Fibroblast of peridontal ligament (primary cell): ENCODE measurements around the gene UBP1.
A peak's percentile ranks its signal among the peaks of the same experiment; 100 is the strongest.
"Not testable (repeated sequence)": the region's sequence is repeated elsewhere in the genome, so short reads cannot be mapped to it uniquely, and the experiment has no call there.

Experiments
- DNase-seq: peaks from one replicate; pipeline ENCODE4 v3.0.0-alpha.2; 2010; ENCODE audit errors: extremely low read depth

Gene UBP1

DNA sequence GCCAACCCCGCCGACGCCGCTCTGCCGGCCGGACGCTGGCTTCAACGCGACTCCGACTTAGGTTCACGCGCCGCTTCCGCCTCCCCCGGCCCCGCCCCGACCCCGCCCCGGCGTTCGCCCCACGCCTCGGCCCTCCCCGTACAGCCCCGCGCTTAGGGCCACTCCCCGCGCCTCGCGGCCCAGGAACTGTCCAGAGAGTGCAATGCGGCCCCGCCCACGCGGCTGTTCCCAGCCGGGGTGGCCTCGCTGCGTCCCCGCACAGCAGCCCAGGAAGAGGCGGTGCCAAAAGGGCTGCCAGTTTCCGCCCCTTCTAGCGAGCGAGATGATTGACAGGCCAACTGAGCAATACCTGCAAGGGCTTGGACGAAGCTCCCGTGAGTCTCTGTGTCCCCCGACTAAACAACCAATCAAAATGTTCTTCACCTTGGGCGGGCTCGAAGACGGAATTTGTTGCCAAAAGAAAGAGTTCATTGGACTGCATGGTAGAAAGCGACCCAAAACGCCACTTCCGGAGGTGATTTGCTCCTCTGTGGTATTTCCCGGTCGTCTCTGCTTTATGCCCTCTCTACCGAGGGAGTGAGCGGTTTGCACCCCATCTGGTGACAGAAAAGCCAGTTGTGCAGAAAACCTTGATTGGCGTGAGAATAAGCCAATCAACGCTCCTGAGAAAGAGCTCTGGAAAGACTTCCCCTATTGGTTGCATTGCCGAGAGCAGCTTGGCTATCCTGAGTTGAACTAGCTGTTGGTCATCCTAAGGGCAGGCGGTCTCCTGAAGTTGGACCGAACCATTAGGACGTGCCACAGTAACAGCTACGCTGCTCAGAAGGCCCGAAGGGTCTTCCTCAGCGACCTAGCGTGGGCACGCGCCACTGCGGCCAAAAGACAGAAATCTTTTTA lies at the start of gene UBP1:
Gene UBP1 (minus strand): TSS at position 78 of the 897 bp plus-strand sequence. CDS start 557 bp downstream, outside the sequence.
- peak; percentile 100 for DNase-seq

GRCh38 chr3:33488683-33489082 lies 48.5 kb upstream of the UBP1 start:
- no peak for DNase-seq

GRCh38 chr3:33488246-33488645 lies 48.0 kb upstream of the UBP1 start:
- DNase-seq = no peak

DNA sequence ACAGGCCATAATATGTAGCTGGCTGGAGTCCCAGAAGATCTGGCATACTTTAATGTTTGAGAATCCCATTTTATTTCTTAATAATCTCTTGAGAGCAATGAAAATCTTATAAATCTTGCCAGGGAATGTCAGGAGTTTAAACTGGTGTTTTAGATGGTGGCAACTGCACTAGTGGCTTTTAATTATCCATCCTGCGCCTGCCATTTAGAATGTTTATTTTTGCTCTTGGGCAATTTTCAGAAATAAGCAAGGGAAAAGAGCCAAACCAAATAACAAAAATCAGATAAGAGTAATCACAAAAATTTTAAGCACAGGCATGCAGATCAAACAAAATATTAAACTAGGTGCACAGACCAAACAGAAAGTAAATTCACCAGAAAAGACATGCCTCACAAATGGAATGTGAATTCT lies 41.9 kb upstream of the UBP1 start:
- DNase-seq = peak; percentile 42

DNA sequence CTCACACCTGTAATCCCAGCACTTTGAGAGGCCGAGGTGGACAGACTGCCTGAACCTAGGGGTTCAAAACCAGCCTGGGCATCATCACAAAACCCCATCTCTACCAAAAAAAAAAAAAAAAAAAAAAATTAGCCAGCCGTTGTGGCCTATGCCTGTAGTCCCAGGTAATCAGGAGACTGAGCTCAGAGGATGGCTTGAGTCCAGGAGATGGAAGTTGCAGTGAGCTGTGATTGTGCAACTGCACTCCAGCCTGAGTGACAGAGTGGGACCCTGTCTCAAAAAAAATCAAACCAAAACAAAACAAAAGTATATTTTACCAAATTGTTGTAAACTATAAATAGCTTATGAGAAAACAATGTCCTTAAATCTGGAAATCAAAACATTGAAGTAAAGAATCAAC lies 34.7 kb upstream of the UBP1 start:
- DNase-seq = no peak

DNA sequence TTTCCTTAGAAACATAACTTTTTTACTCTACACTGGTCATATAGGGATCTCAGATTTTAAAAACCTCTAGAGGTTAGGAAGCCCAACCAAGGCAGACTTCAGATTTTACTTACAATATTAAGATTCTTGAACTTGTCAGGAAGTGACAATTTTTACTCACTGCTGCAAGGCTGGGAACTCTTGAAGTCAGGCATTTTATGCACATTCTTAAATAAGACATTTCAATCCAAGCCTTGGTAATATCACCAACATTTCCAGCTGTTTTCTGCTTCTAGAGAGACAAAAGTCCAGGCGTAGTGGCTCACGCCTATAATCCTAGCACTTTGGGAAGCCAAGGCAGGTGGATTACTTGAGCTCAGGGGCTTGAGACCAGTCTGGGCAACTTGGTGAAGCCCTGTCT lies 33.6 kb upstream of the UBP1 start:
- no peak for DNase-seq

GRCh38 chr3:33467786-33468185 lies 27.6 kb upstream of the UBP1 start:
- no peak for DNase-seq

DNA sequence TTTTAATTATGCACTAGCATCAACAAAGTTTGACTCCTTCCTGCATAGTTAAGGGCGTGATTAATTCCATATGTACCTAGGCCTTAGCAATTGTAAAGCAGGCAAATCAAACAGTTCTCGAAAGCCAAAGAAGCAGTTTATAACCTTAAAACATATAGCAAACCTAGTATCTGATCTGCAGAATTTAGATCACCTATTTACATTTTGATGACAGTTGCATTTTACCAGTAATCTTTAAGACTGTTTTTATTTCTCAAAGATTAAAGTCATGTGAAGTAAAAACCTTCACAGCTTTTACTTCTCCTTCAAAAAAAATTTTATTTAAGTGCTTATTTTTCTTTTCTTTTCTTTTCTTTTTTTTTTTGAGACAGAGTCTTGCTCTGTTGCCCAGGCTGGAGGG lies 20.9 kb upstream of the UBP1 start:
- DNase-seq = no peak

GRCh38 chr3:33459577-33459976 lies 19.4 kb upstream of the UBP1 start:
- not testable (repeated sequence) for DNase-seq

DNA sequence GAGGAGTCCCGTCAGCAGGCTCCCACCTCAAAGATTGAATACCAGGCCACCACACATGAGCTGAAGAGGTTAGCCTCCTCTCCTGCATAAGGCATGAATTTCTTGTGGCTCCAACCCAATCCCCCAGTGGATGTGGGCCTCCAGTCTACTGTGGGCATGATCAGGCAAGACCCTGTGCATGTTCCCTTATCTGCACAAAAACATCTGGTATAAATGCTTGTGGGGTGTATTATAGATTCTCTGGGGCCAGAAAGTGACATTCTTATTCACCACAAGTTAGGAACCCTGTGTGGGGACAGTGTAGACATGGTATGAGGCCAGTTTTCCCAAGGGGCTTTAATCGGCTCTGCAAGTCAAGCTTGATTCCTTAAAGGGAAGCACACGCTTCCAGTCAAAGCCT lies 18.2 kb upstream of the UBP1 start:
- no peak for DNase-seq

DNA sequence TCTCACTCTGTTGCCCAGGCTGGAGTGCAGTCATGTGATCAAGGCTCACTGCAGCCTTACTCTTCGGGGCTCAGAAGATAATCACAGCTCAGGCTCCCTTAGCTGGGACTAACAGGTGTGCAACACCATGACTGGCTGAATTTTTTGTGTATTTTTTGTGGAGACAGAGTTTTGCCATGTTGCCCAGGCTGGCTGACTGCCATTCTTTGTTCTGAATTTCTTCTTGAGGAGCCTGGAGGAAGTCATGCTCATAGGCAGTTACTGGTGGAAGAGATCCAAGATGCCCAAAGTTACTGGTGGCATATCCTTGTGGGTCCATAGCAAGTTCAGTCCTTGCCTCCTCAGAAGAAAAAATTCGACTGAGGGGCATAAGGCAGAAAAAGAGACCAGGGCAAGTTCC lies 16.6 kb upstream of the UBP1 start:
- DNase-seq = no peak

DNA sequence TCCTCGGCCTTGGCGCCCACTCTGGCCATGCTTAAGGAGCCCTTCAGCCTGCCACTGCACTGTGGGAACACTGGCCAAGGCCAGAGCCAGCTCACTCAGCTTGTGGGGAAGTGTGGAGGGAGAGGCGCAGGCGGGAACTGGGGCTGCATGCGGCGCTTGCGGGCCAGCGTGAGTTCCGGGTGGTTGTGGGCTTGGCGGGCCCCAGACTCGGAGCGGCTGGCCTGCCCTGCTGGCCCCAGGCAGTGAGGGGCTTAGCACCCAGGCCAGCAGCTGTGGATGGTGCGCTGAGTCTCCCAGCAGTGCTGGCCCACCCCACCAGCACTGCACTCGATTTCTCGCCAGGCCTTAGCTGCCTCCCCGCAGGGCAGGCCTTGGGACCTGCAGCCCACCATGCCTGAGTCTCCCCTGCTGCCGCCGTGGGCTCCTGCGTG lies 13.1 kb upstream of the UBP1 start:
- DNase-seq = no peak

GRCh38 chr3:33451994-33452393 lies 11.8 kb upstream of the UBP1 start:
- not testable (repeated sequence) for DNase-seq

DNA sequence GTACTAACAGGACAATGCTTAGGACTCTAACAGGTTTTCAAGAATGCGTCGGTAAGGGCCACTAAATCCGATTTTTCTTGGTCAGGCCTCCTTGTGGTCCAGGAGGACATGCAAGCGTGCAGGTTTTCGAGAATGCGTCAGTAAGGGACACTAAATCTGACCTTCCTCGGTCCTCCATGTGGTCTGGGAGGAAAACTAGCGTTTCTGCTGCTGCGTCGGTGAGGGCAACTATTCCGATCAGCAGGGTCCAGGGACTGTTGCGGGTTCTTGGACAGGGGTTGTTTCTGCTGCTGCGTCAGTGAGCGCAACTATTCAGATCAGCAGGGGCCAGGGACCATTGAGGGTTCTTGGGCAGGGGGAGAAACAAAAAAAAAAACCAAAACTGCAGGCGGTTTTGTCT lies 7.8 kb upstream of the UBP1 start:
- no peak for DNase-seq

DNA sequence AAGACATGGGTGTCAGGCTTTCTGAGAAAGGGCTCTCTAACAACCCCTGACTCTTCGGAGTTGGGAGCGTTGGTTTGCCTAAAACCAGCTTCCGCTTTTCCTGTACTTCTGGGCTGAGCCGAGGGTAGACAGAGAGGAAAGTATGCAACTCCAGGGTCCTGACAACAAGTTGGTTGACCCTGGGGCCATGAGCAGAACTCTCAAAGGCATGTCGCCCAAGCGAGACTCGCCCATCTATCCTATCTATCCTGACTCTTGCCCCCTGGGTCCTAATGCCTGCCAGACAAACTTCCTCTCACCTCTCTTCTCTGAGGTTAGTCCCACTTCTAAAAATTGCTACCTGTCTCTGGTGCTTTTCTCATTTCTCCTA lies 7.0 kb upstream of the UBP1 start:
- not testable (repeated sequence) for DNase-seq

DNA sequence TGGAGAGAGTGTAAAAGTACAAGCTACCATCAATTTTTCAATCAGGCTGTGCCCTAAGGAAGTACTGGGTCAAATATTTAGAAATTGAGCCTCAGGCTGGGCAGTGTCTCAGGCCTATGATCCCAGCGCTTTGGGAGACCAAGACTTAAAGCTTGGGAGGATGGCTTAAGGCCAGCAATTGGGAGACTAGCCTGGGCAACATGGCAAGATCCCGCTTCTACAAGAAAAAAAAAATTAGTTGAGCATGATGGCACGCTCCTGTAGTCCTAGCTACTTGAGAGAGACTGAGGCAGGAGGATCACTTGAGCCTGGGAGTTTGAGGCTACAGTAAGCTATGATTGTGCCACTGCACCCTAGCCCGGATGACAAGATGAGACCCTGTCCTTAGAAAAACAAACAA lies 2.0 kb upstream of the UBP1 start:
- no peak for DNase-seq

GRCh38 chr3:33441225-33441976 lies 1.2 kb upstream of the UBP1 start:
- no peak for DNase-seq

DNA sequence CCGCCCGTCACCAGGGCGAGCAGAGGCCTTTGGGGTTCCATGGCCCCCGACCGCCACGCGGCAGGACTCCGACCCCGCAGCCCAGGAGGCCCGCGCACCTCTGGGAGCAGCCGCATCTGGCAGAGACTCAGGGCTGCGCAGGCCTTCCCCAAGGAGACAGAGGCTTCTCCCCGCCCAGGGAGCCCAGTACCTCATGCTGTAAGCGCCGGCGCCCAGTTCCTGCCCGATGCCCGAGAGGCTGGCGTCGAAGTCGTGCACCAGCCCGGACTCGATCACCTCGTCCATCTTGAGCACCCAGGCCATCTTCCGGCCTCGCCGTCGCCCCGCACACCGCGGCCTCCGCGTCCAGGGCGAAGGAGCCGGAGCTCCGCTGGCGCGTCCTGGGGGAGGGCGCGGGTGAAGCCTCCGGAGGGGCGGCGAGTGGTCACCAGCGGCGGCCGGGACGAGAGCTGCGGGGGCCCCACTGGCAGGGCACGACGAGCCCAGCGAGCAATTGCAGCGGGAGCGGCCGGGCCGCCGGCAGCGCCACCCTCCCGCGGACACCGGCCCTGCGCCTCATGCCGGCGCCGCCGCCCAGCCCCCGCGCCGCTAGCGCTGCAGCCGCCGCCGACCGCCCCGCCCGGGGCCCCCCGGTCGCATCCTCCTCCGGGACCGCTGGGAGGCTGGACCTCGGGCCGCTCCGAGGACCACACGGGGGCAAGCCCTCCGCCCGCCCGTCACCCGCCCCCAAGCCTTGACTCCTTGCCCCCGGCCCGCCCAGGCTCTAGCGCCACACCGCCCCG lies 468 bp downstream of the UBP1 start:
- DNase-seq = no peak

- peak; percentile 48 for DNase-seq
Measured at GRCh38 chr3:33438881-33439545, 1.2 kb downstream of the UBP1 start.

DNA sequence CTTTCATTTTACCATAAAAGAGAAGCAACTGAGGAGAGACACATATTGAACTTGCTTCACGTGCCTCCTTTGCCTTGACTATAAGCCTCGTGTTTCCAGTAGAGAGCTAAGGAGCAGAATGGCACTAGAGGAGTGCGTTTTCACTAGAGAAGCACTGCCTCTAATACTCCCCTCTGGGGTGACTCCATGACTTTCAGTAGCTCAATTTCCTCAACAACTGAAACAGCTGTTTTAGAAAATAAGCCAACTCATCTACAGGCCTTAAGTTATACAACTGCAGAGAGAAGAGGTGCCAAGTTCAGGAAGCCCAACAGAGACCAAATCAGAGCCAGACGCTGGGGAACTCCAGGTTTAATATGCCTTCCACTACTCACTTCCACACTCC lies 1.9 kb downstream of the UBP1 start:
- peak; percentile 86 for DNase-seq

GRCh38 chr3:33437556-33438283 lies 2.5 kb downstream of the UBP1 start:
- DNase-seq = peak; percentile 56
